ENCODE measurements around the gene MSI2.

GRCh38 chr17:57288773-57289121 lies 32.4 kb downstream of the MSI2 start:
- TF ChIP-seq CTCF (IDR thresholded peaks at IDR 0.05), result no peak
- no peak for TF ChIP-seq EP300 (IDR thresholded peaks at IDR 0.05)
- TF ChIP-seq POLR2A (IDR thresholded peaks at IDR 0.05), result no peak

Data from suprapubic skin (tissue), 3 donors.